HG02623 (cell line): ENCODE measurements around the gene DCAF8L2.
"Not testable (repeated sequence)": the region's sequence is repeated elsewhere in the genome, so short reads cannot be mapped to it uniquely, and the experiment has no call there.

Experiments used
- ATAC-seq: cut with Tn5 transposase; IDR thresholded peaks from one replicate; pipeline ENCODE4 v1.9.1; 2021; ENCODE audit warnings: moderate library complexity; ENCODE audit not compliant: unreplicated experiment

Gene DCAF8L2

DNA sequence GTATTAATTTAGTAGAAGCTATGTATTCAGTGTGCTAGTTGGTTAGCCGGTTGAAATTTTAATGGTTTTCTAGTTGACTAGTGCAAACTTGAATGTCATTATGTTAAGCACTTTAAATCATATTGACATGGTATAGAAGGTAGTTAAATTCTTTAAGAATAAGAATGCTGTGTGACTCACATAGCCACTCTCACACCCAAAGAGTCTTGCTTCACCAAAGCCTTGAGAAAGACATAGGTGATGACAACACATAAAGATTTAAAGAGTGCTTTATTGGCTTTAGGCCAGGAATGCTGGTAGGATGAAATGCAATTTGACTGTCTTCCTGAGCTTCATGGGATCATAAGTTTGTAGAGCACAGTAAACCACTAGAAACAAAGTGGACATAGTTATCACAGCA lies 85.3 kb downstream of the DCAF8L2 start:
- ATAC-seq = no peak

DNA sequence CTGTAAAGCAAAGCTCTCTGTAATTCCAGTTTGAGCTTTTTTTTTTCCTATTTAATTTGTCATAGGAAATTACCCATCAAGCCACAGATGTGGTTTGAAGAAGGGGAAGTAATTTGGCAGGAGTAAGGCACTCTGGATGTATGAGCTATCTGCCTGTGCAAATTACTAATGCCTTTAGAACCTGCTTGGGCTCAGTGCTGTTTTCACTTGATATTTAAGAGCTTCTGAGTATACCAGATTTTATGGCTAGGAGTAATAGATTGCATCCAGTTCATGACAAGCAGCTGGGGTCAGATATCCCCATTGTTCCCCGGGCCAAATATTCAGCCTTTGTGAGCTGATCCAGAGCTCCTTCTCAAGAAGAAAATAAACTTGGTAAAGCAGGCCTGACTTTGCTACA lies 89.1 kb downstream of the DCAF8L2 start:
- ATAC-seq = no peak

DNA sequence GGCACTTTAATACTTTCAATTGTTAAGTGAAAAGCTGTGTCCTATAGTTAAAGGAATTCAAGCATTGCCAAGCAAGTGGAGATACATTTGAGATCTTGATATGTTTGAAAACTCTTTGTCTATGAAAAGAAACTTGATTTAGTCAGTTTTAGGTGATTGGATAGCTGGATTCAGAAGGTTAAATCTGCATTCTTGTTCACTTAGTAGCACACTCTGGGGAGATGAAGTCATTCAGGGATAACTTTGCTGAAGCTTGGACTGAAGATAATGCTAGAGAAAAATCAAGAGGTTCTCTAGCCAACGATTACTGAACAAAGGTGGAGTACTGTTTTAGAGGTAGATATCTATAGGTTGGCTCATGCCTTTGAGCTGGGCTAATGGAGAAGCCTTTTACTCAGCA lies 90.6 kb downstream of the DCAF8L2 start:
- ATAC-seq = no peak

DNA sequence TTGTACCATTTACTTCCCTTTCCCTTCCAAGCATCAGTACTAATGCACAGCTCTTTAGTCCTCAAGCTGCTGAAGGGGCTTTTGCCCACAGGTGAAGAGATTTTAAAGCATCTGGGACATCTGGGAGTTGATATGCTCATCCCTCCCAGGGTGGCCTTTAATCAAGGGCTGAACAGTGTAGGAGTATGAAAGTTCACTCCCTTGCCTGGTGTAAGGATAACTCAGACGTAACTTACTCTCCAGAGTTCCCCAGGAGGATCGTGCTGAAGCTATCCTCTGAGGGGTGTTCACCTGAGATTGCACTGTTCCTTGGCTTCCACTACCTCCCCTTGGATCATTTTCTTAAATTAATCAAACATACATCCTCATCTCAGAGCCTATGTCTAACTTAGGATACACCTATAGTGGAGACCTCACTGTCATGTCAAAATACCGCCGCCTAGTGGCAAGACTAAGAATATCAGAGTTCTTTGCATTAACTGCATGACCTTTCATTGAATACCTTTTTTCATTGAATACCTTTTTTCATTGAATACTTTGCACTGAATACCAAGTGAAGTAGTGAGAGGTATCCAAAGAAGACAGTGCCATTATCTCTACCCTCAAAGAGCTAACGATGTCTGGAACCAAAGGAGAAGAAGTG lies 93.5 kb downstream of the DCAF8L2 start:
- not testable (repeated sequence) for ATAC-seq

DNA sequence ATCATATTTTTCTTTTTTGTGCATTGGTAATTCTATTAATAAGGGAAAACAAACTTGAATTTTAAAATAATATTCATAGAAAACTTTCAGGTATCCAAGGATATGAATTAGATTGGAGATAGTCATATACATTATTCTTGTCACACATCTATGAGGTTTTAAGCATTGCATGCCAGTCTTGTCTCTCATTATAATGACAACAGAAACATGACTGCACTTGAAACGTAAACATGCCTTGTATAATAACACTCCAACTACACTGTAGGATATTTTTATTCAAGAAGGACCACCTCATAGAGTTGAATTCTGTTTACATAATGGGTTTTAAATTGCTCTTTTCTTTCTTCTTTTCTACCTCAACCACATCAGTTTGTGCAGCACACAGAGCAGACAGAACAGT lies 104.5 kb downstream of the DCAF8L2 start:
- no peak for ATAC-seq

DNA sequence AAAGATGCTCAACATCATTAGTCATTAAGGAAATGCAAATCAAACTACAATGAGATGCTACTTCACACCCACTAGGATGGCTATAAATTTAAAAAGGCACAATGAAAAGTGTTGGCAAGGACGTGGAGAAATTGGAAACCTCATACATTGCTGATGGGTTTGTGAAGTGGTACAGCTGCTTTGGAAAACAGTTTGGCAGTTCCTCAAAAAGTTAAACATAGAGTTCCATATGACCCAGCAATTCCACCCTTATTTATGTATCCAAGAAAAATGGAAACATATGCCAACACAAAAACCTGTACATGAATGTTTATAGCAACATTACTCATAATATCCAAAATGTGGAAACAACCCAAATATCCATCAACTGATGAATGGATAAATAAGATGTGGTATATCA lies 116.4 kb downstream of the DCAF8L2 start:
- no peak for ATAC-seq

DNA sequence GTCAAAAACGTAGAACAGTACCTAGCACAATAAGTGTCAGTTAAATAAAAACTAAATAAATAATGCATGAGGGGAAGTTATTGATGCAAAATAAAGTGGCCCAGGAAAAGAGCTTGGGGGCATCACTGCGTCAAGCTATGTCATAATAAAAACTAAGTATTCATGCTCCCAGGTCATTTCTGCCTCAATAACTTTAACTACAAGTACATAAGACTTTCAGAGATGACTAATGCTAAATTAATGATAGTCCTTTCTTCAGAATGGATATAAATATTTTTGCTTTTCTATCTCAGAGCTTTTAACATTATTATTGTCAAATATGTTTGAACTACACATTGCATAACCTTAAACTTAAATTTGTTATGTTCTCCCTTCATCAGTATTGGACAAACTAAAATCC lies 125.5 kb downstream of the DCAF8L2 start:
- no peak for ATAC-seq

DNA sequence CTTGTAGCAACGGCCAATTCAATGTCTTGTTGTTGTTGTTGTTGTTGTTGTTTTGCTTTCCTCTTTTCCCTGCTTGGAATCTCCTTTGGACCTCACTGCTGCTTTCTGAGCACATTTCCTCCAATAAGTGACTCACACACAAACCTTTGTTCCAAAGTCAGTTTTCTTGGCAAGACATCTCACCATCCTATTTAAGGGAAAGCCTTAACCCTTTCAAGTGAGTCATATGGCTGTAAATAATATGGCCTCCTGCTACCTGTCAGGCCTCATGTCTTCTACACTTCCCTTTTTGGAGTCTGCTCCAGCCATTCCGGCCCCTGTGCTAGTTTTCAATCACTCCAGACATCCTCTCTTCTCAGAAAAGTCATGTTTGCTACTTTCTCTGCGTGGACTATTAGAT lies 138.1 kb downstream of the DCAF8L2 start:
- ATAC-seq = no peak

DNA sequence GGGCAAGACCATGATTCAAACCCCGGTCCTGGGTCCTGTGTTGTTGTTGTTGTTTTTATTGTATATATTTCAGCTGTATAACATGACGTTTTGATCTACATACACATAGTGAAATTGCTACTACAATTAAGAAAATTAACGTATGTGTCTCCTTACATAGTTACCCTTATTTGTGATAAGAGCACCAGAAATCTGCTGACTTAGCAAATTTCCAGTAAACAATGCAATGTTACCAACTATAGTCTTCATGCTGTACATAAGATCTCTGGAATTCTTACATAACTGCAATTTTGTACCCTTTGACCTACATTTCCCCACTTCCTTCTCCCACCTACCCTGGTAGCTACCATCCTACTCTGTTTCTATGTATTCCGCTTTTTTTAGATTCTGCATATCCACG lies 141.8 kb downstream of the DCAF8L2 start:
- no peak for ATAC-seq

DNA sequence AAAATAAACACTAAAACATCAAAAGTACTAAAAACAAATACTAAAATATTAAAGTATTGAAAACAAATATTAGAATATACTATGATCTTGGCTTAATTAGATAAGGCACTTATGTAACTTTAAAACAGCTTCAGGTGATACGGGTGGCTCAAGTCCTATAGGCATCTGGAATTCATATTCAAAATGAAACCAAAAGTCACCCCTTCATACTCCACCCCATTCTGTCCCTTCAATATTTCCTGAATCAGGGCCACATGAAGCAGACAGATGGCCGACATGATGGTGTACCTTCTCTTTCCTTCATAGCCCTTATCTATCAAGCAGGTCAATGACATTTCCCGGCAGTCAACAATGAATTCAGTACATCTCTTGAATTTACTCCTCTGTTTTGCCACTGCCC lies 145.8 kb downstream of the DCAF8L2 start:
- no peak for ATAC-seq

DNA sequence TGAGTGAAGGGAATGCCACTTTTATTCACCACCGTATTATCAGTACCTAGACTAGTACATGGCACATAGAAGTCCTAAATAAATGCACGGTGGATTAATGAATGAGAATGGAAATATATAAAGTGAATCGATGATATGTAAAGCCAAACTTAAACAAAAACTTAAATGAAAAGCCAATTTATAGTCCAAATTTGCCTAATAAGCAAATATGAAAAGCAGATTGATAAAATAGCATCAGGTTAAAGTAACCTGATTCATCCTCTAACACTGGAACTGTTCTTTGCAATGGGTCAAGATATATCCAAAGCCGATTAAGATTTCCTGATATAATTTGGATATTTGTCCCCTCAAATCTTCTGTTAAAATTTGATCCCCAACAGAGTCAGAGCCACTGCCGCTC lies 150.8 kb downstream of the DCAF8L2 start:
- ATAC-seq = no peak

DNA sequence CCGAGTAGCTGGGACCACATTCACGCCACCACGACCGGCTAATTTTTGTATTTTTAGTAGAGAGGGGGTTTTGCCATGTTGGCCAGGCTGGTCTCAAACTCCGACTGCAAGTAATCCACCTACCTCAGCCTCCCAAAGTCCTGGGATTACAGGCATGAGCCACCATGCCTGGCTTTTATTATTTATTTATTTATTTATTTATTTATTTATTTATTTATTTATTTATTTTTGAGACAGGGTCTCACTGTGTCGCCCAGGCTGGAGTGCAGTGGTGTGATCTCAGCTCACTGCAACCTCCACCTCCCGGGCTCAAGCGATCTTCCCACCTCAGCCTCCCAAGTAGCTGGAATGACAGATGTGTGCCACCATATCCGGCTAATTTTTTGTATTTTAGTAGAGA lies 153.4 kb downstream of the DCAF8L2 start:
- ATAC-seq = not testable (repeated sequence)

DNA sequence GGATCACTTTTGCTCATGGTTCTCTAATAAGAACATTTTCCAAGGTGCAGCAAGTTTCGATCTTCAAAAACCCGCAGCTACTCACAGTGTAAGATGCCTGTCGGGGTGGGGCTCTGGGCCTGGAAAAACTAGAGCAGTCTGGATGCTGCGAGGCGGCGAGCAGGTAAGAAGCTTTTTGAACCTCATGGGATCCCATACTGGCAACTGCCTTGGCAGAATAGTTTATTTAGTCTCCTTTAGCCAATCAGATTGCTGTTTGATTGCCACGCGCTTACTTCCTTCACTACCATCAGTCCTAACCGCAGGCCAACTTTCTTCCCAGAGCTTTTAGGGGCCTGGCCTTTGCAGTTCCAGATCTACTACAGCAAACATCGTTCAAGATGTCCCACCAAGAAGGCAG lies 156.4 kb downstream of the DCAF8L2 start:
- ATAC-seq = no peak

DNA sequence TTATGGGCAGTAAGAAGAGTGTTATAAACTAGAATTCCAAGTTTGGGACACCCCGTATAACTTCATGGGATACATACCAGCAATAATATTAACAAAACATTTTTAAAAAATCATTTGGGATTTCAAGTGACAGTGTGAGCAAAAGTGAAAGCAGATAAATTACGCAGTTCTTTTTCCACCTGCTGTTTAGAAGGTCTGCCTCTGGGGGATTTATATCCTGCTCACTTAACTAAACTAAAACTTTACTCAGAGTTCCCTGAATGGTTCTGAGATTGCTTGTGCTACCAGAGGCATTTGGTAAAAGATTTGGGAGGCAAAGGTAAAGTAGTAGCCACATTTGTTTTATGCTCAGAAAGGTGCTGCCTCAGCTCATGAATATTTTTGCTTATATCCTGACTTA lies 160.2 kb downstream of the DCAF8L2 start:
- not testable (repeated sequence) for ATAC-seq

DNA sequence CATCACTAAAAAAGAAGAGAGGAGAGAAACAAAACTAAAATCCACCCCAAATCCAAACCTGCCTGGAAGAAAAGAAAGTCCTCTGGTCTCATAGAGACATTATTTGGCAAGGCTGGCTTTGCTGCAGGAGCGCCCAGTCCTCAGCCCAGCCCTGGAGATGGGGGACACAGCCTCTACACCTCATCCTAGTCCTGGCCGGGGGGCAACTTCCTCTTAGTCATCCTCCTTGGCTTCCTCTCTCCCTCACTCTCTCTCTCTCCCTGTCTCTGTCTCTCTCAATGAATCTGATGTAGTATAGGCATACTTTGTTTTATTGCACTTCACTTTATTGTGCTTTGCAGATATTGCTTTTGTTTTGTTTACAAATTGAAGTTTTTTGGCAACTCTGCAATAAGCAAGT lies 161.8 kb downstream of the DCAF8L2 start:
- no peak for ATAC-seq

DNA sequence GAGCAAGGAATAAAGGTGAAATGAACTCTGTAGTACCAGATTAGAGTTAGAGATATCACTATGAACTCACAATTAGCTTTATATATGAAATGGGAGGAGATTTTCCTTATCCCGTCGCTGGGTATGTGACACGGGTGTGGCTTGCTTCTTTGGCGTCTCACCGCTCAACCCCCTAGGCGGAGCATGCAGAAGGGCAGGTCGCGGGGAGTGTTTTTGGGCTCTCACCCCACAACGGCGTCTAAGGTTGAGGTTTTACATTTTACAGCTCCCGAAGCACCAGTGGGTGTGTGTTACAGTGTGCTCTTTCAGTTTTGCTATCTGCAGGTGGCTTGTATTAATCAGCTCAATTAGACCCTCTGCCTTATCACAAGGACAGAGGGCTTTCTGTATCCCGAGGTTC lies 175.6 kb downstream of the DCAF8L2 start:
- no peak for ATAC-seq

DNA sequence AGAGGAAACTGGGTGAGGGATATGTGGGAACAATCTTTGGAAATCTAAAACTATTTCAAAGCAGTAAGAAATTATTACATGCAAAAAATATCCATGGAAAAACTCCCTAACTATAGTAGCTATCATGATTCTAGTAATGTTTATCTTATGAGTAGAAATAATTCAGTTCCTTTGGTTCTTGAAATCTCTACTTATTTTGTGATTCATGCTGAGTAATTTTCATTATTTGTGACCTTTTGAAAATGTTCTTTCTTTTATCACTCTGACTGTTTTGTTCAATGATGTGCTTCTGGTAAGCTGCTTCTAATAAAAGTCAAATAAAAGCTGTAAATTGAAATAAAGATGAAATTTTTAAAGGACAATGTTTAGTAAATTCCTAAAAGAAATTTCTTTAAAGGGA lies 177.2 kb downstream of the DCAF8L2 start:
- no peak for ATAC-seq

DNA sequence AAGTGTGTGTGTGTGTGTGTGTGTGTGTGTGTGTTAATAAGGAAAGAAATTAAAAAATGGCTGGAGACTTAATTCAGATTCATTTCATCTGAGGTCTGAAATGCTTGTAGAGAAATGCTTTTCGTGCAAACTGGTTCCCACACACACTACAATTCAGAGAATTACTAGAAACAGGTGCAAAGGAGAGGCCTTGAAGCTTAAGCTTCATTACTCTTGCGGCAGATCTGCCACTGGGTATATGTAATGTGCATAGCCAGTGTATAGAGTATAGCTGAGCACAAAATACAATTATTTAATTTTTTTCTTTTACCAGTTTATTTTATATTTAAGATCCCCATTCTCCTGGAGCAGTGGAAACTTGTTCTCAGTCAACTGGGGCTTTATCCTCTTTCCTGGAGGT lies 185.8 kb downstream of the DCAF8L2 start:
- no peak for ATAC-seq

DNA sequence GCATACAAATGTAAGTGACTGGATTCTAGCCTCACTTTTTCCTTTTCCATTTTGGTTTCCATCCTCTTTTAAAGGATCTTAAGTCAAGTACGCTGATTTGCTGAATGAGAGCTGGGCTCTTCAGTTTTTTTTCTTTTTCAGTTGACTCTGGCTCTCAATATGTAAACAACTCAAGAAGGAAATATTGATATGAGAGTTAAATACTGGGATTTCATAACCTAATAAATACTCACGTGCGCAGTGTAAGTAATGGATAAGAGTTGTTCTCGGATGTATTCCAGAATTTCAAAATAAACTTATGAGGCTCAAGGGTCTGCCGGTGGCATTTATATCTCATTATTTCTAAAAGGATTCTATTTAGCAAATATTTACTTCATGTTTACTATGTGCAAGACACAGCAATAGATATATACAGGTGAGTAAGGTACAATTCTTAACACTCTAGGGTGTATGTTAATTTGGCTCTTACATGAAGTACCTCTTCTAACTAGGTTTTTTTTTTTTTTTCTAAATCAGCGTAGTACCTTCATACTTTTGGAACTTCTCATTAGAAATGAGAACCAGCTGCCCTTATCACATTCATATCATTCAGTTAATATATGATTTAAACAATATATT lies 206.6 kb downstream of the DCAF8L2 start:
- no peak for ATAC-seq

DNA sequence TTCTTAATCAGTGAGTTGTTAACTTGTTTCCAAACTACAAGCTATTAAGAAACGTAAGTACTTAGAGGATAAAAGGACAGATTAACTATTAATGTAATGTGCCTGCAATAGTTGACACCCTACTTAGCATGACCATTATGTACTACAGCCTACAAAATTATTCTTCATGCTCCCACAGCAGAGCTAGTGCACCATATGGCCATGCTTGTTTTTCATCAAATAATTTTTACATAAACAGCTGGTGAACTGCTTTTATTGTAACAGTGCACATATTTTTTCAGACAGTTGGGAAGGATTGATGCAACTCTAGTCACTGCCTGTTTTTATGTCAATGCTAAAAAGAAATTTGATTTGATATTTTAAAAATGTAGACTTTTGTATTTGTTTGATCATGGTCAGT lies 207.4 kb downstream of the DCAF8L2 start:
- ATAC-seq = no peak
